Endothelial cell of umbilical vein (primary cell): ENCODE results near the gene TPRKB. TPM values are rescaled to one million over a fixed set of nuclear protein-coding genes. Genes with fewer than 3 reads are reported as not detected.

Experiments used
- BruUV-seq: library from RNA; stranded (reverse); fragments of 400-500 nt; replicated peaks from 2 replicates; lab custom pipeline; 2021; lab: Mats Ljungman, UMichigan
- CTCF ChIA-PET: fragments of 300-600, 350-600 bp; sonication (Branson Sonifier 250); formaldehyde crosslinking; loops from one replicate; lab custom pipeline; 2021; ENCODE audit warnings: antibody characterized with exemption, inconsistent platforms; lab: Charles Lee
- POLR2A ChIA-PET: fragments of 300-600, 350-600 bp; sonication (Branson Sonifier 250); formaldehyde crosslinking; loops from one replicate; lab custom pipeline; 2021; ENCODE audit warnings: antibody characterized with exemption, inconsistent platforms; lab: Charles Lee
- DNase-seq: peaks from one replicate; pipeline ENCODE4 v3.0.0-alpha.2; 2011; ENCODE audit warnings: low read depth, low spot score
- FAIRE-seq: peaks from 2 replicates; lab custom pipeline; 2011; peaks lifted over from hg19 to GRCh38; lab: Jason Lieb, UNC
- H2AFZ ChIP-seq: 2 replicates; pipeline ENCODE4 v1.6.0; 2012; ENCODE audit warnings: low read depth, low read length, control low read depth, inconsistent platforms
- H3K27ac ChIP-seq: 2 replicates; pipeline ENCODE4 v1.5.1; 2011; ENCODE audit warnings: low read depth, mild to moderate bottlenecking, control low read depth, low read length, moderate library complexity; ENCODE audit not compliant: insufficient read depth
- H3K27me3 ChIP-seq, 2 experiments: 2 replicates each; pipeline versions ENCODE4 v1.6.0 to v1.6.1; 2011; ENCODE audit warnings: low read length in 2 of 2, mixed read lengths in 1 of 2; ENCODE audit not compliant: control insufficient read depth in 2 of 2, insufficient read depth in 2 of 2
- H3K36me3 ChIP-seq, 2 experiments: 2 replicates in 1 of 2; 3 replicates in 1 of 2; pipeline ENCODE4 v1.5.1; 2011; ENCODE audit warnings: low read length in 2 of 2, mild to moderate bottlenecking in 1 of 2, moderate library complexity in 1 of 2; ENCODE audit not compliant: control insufficient read depth in 2 of 2, insufficient read depth in 2 of 2; ENCODE audit errors: extremely low read depth in 1 of 2
- H3K4me1 ChIP-seq: 3 replicates; pipeline ENCODE4 v1.5.1; 2011; ENCODE audit warnings: mild to moderate bottlenecking, low read length; ENCODE audit not compliant: control insufficient read depth, insufficient read depth; ENCODE audit errors: extremely low read depth
- H3K4me2 ChIP-seq: 2 replicates; pipeline ENCODE4 v1.6.1; 2011; ENCODE audit warnings: low read length, control low read depth, mixed read lengths; ENCODE audit not compliant: insufficient read depth
- H3K4me3 ChIP-seq, 3 experiments: fragments of 200-600 bp in 1 of 3; sonication (generic), shearing (Covaris generic) in 1 of 3; replicated peaks in 1 of 3; 2 replicates each; pipeline ENCODE4 v1.5.1; 2011 to 2016; ENCODE audit warnings: control low read depth in 3 of 3, low read length in 3 of 3, mild to moderate bottlenecking in 2 of 3, inconsistent platforms in 1 of 3, low read depth in 1 of 3, moderate library complexity in 1 of 3; ENCODE audit not compliant: insufficient read depth in 1 of 3
- H3K79me2 ChIP-seq: 2 replicates; pipeline ENCODE4 v1.6.0; 2012; ENCODE audit warnings: low read length, inconsistent platforms; ENCODE audit not compliant: control insufficient read depth, insufficient read depth
- H3K9ac ChIP-seq: replicated peaks from 2 replicates; pipeline ENCODE3; 2011; ENCODE audit warnings: low read length, control low read depth; ENCODE audit not compliant: insufficient read depth; ENCODE audit errors: extremely low read depth
- H3K9me1 ChIP-seq: replicated peaks from 3 replicates; pipeline ENCODE4 v1.6.0; 2011; ENCODE audit warnings: mild to moderate bottlenecking, low read length; ENCODE audit not compliant: control insufficient read depth, insufficient read depth; ENCODE audit errors: extremely low read depth
- H3K9me3 ChIP-seq: replicated peaks from 2 replicates; pipeline ENCODE4 v1.5.1; 2012; ENCODE audit warnings: low read length, inconsistent platforms; ENCODE audit not compliant: control insufficient read depth, insufficient read depth
- H4K20me1 ChIP-seq: replicated peaks from 2 replicates; pipeline ENCODE3; 2011; ENCODE audit warnings: mild to moderate bottlenecking, low read length; ENCODE audit not compliant: control insufficient read depth, insufficient read depth; ENCODE audit errors: extremely low read depth
- CTCF ChIP-seq, 2 donors: IDR thresholded peaks; 1 replicate in 1 of 2; 2 replicates in 1 of 2; pipeline ENCODE4 v1.5.1; 2011; ENCODE audit warnings: low read length in 2 of 2, mild to moderate bottlenecking in 2 of 2, moderate library complexity in 2 of 2, control low read depth in 1 of 2, inconsistent platforms in 1 of 2, low read depth in 1 of 2; ENCODE audit not compliant: insufficient read depth in 1 of 2; ENCODE audit errors: extremely low read depth in 1 of 2
- EZH2 ChIP-seq: IDR thresholded peaks from 2 replicates; pipeline ENCODE4 v1.6.1; 2012; ENCODE audit warnings: borderline replicate concordance, low read depth, mild to moderate bottlenecking, moderate library complexity, low read length, inconsistent platforms; ENCODE audit not compliant: severe bottlenecking
- FOS ChIP-seq: IDR thresholded peaks from 2 replicates; pipeline ENCODE4 v1.6.1; 2011; ENCODE audit warnings: mild to moderate bottlenecking, low read length, moderate library complexity, borderline replicate concordance; ENCODE audit not compliant: insufficient read depth
- GATA2 ChIP-seq: IDR thresholded peaks from 2 replicates; pipeline ENCODE4 v1.7.0; 2011; ENCODE audit warnings: low read depth, mild to moderate bottlenecking, moderate library complexity, mixed read lengths, low read length; ENCODE audit not compliant: insufficient read length, insufficient read depth
- JUN ChIP-seq: IDR thresholded peaks from 2 replicates; pipeline ENCODE4 v1.6.1; 2011; ENCODE audit warnings: borderline replicate concordance, low read depth; ENCODE audit not compliant: insufficient read length, insufficient read depth
- MYC ChIP-seq: IDR thresholded peaks from one replicate; pipeline ENCODE4 v1.6.1; 2011; ENCODE audit warnings: mild to moderate bottlenecking, low read depth, low read length
- POLR2A ChIP-seq: IDR thresholded peaks from 2 replicates; pipeline ENCODE4 v1.6.1; 2012; ENCODE audit warnings: low read depth, mild to moderate bottlenecking, control low read depth, low read length
- POLR2AphosphoS5 ChIP-seq: IDR thresholded peaks from 2 replicates; pipeline ENCODE4 v1.6.1; 2012; ENCODE audit warnings: low read depth, mild to moderate bottlenecking, control low read depth, low read length, moderate library complexity; ENCODE audit not compliant: insufficient read depth
- dilution Hi-C: fragments of 300-500 bp; cut with MboI; formaldehyde crosslinking; loops from one replicate; pipeline ENCODE4 v1.15.0; 2019; ENCODE audit warnings: low sequenced_read_pairs; ENCODE audit not compliant: extremely low pct_ligation_motif_present
- intact Hi-C: fragments of 100-400 bp; cut with micrococcal nuclease; formaldehyde crosslinking; loops from one replicate; pipeline ENCODE4 v1.10.0; 2022
- polyA plus RNA-seq, 4 experiments: library from polyadenylated mRNA; depleted of rRNA in 3 of 4; stranded (reverse) in 3 of 4; unstranded in 1 of 4; fragments of >200 nt; gene quantifications; 2 replicates each; pipeline versions ENCODE4 v1.2.1 to v1.2.3, GENCODE V29; 2011 to 2012; ENCODE audit warnings: missing spikeins in 1 of 4
- total RNA-seq: library from RNA; stranded (reverse); gene quantifications from 2 replicates; pipeline ENCODE4 v1.2.3, GENCODE V29; 2021
- TF ChIP-seq, protein P1 (sequence below): IDR thresholded peaks from 2 replicates; pipeline ENCODE4 v1.6.1; 2011; ENCODE audit not compliant: insufficient read depth, insufficient read length

Gene TPRKB
- total and polyA plus RNA-seq, 2 donors (not counting 3 experiments of a cell fraction or from before 2014, with no cell fraction given) = 27.1 to 36.1 TPM

GRCh38 chr2:73718851-73719621 is 18.1 kb downstream of the TPRKB start:
- dilution Hi-C loops = no loop called here
- ChIA-PET CTCF (no interaction called here), POLR2A (no interaction called here)
- intact Hi-C loops = no loop called here
- Histone ChIP-seq H4K20me1 (no peaks in the 10 kb centered on the region), H3K4me3 (no peak overlapping the region), H3K9me3 (no peaks in the 10 kb centered on the region), H3K36me3 (no peaks in the 10 kb centered on the region), H3K79me2 (no peaks in the 10 kb centered on the region), H2AFZ (no peak overlapping the region), H3K27me3 (peaks cover 0 to 10% of the 10 kb centered on the region in 2 experiments), H3K9ac (no peak overlapping the region), H3K27ac (no peak overlapping the region), H3K9me1 (no peaks in the 10 kb centered on the region), H3K4me1 (no peaks in the 10 kb centered on the region), H3K4me2 (no peak overlapping the region)
- TF ChIP-seq GATA2 (no peak), FOS (no peak), EZH2 (no peak), JUN (no peak), POLR2A (no peak), POLR2AphosphoS5 (no peak), MYC (no peak), CTCF (IDR thresholded peaks at IDR 0.05; ENCODE audit: extremely low read depth in 1 of 2, insufficient read depth in 1 of 2, low read depth in 1 of 2, low read length in 2 of 2) (no peak)
- TF ChIP-seq, protein P1, sequence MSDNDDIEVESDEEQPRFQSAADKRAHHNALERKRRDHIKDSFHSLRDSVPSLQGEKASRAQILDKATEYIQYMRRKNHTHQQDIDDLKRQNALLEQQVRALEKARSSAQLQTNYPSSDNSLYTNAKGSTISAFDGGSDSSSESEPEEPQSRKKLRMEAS = no peak
- no TSS peak for BruUV-seq
- no peak for FAIRE-seq
- no peak for DNase-seq
